GM10266 (cell line): ENCODE results near the gene MNX1.

Experiments
- DNase-seq: peaks from one replicate; pipeline ENCODE4 v3.0.0; 2012; ENCODE audit errors: extremely low spot score
- CTCF ChIP-seq: IDR thresholded peaks from 2 replicates; pipeline ENCODE4 v1.5.1; 2012; ENCODE audit warnings: mild to moderate bottlenecking, low read depth; ENCODE audit not compliant: control insufficient read depth, insufficient read depth; ENCODE audit errors: missing control alignments

The MNX1 gene

DNA sequence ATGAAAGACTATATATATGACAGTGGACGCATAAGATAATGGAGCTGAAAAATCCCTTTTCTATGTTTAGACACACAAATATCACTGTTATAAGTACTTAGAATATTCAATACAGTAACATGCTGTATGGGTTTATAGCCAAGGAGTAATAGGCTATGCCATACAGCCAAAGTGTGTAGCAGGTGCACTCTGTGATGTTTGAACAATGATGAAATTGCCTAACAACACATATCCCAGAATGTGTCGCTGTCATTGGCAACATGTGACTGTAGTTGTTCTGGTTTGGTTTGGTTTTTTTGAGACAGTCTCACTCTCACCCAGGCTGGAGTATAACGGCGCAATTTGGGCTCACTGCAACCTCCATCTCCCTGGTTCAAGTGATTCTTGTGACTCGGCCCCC is 34.8 kb downstream of the MNX1 start:
- no peak for DNase-seq
- TF ChIP-seq CTCF, result no peak

DNA sequence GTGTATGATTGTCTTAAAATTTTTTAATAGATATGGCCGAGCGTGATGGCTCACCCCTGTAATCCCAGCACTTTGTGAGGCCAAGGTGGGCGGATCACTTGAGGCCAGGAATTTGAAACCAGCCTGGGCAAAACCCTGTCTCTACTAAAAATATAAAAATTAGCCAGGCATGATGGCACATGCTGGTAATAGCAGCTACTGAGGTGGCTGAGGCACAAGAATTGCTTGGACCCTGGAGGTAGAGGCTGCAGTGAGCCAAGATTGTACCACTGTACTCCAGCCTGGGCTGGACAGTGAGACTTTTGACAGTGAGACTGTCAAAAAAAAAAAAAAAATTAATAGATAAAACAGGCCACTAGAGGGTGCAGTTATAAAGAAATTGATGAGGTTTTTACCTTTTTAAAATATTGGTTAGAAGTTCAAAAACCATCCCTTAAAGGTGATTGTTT is 40.5 kb downstream of the MNX1 start:
- DNase-seq, result no peak
- no peak for TF ChIP-seq CTCF

GRCh38 chr7:156968183-156968582 is 42.3 kb downstream of the MNX1 start:
- TF ChIP-seq CTCF, result no peak
- DNase-seq, result no peak

- no peak for TF ChIP-seq CTCF
- no peak for DNase-seq
Observed at GRCh38 chr7:156966387-156966786, 44.1 kb downstream of the MNX1 start.

GRCh38 chr7:156964971-156965370 is 45.5 kb downstream of the MNX1 start:
- no peak for TF ChIP-seq CTCF
- DNase-seq, result no peak

- no peak for DNase-seq
Observed at GRCh38 chr7:156963472-156963871, 47.0 kb downstream of the MNX1 start.

GRCh38 chr7:156962897-156963296 is 47.6 kb downstream of the MNX1 start:
- no peak for TF ChIP-seq CTCF
- no peak for DNase-seq

More at GRCh38 chr7:156963472-156963871, 47.0 kb downstream of the MNX1 start:
- no peak for TF ChIP-seq CTCF
